ENCODE data around the gene ALG3.

DNA sequence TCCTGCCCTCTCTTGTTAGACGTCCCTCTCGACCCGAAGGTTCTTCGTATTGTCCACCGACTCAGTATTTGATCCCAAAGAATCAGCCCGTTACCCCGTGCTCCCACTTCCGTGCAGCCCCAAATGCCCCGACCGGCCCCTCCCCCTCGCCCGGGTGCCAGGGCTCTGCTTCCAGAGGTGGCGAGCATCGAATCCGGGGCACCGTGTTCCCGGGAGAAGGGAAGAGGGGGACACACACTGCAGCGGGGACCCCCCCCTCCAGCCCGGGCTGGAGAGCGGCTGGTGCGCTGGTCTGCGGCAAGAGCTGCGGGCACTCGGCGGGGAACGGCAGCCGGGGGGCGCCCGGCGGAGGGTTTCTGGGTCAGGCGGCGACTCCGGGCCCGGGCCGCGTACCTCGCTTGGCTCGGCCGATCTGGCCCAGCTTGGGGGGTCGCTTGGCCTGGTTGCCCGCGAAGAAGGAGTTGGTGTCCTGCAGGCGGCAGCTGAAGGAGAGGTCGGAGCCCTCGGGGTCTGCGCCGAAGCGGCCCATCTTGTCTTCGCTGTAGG, 12.0 kb upstream of the ALG3 start:
- TF ChIP-seq, protein P1, sequence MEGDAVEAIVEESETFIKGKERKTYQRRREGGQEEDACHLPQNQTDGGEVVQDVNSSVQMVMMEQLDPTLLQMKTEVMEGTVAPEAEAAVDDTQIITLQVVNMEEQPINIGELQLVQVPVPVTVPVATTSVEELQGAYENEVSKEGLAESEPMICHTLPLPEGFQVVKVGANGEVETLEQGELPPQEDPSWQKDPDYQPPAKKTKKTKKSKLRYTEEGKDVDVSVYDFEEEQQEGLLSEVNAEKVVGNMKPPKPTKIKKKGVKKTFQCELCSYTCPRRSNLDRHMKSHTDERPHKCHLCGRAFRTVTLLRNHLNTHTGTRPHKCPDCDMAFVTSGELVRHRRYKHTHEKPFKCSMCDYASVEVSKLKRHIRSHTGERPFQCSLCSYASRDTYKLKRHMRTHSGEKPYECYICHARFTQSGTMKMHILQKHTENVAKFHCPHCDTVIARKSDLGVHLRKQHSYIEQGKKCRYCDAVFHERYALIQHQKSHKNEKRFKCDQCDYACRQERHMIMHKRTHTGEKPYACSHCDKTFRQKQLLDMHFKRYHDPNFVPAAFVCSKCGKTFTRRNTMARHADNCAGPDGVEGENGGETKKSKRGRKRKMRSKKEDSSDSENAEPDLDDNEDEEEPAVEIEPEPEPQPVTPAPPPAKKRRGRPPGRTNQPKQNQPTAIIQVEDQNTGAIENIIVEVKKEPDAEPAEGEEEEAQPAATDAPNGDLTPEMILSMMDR (IDR thresholded peaks at IDR 0.05): no peak
- no peak for TF ChIP-seq TCF7L2 (IDR thresholded peaks at IDR 0.05; ENCODE audit: low read depth, low read length)
- TF ChIP-seq POLR2AphosphoS5 (IDR thresholded peaks at IDR 0.05; ENCODE audit: low read depth, low read length): no peak
- TF ChIP-seq SIN3A (IDR thresholded peaks at IDR 0.05; ENCODE audit: borderline replicate concordance, insufficient read depth, low read depth, low read length): no peak

All from Panc1 (cell line).